GM18498 (cell line): Measurements from ENCODE around the gene TOX2.

Experiments
- ATAC-seq: cut with Tn5 transposase; IDR thresholded peaks from one replicate; pipeline ENCODE4 v1.9.1; 2021; ENCODE audit warnings: mild to moderate bottlenecking, moderate library complexity; ENCODE audit not compliant: unreplicated experiment

Gene TOX2

DNA sequence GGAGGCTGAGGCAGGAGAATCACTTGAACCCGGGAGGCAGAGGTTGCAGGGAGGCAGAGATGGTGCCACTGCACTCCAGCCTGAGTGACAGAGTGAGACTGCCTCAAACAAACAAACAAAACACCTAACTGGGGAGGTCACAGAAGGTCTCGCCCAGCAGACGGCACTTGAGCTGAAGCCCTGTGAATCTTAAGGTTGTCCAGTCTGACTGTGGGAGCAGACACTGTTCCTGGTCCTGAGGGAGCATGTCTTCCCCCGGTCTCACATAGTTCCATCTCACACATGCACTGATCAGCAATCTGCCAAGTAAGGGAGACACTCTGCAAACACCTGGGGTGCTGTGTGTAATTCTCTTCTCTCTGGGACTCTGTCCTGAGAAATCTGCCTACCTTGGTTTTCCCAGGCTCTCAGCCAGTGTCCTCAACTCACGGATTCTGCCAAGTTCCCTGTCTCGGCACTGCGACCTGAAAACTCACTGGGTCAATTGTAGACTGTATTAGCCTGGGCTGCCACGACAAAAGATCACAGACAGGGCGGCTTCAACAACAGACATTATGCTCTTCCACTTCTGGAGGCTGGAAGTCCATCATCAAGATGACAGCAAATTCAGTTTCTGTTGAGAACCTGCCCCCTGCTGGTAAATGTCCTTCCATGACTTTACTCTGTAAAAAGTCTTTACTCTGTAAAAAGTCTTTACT lies 178.0 kb downstream of the TOX2 start:
- ATAC-seq = no peak

DNA sequence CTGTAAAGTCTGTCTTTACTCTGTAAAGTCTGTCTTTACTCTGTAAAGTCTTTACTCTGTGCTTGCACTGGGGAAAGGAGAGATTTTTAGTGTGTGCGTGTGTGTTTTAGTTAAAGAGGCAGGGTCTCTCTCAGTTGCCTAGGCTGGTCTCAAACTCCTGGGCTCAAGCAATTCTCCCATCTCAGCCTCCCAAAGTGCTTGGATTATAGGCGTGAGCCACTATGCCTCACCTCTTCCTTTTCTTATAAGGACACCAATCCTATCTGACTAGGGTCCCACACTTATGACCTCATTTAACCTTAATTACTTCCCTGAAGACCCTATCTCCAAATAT lies 178.6 kb downstream of the TOX2 start:
- ATAC-seq = no peak

DNA sequence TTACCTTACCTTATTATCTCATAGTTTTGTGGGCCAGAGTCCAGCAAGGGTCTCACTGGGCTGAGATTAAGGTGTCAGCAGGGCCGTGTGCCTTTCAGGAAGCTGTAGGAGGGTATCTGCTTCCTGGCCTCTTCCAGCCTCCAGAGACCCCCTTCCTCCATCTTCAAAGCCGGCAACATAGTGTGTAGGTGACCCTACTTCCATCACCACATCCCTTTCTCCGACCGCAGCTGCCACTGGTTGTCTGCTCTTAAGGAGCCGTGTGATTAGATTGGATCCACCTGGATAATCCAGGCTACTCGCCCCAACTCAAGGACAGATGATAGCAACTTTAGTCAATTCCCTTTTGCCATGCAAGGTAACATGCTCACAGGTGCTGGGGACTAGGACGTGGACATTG lies 181.2 kb downstream of the TOX2 start:
- ATAC-seq = no peak

DNA sequence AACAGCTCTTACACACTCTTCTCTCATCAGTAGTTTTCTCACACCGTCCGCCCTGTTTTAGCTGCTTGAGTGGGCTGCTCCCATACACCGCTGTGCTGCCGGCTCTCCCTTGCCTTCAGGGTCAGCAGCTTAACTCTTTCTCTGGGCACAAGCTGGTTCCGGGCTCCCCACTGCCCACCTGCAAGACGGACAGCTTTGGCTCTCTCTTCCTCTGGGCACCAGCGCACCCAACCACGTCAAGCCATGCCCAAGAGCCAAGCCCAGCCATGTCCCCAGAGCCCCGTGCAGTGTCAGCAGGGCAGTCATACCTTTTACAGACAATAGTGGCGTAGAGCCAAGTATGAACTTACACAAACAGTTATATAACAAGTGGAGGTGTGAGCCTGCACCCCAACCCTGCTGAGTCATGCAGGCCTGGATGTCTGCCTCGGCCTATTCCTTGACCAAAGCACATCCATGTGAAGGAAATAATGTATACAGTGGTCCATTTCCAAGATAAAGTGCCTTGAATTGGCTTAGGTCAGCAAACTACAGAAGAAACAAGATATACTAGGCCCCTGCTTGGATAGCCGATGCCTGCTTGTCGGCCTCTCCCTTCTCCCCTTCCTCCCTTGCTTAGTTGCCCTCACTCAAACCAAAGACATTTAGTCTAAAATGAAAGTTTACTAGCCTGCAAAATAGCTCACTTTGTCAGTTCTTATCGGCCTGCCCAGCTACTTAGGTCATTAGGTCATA lies 183.0 kb downstream of the TOX2 start:
- ATAC-seq = no peak

GRCh38 chr20:44098256-44098630 lies 183.6 kb downstream of the TOX2 start:
- ATAC-seq = no peak

DNA sequence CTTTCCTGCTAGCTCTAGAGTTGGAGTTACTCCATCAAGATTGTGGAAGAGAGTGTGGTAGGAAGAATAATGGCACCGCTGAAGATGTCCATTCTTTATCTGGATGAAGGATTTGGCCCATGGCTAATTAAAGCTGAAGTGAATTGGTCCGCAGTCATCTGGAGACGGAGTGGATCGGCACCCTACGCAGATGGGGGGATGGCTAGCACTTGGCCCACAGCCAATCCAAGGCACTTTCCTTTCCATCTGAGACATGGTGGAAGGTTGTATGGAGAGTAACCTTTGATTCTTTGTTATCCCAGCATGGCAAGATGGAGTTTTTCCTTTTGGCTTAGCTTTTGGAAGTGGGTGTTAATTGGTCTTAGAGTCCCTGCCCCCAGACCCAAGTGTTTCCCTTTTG lies 184.0 kb downstream of the TOX2 start:
- ATAC-seq = no peak

- ATAC-seq = no peak
These were observed 185.2 kb downstream of the TOX2 start for GRCh38 chr20:44099832-44100231.

DNA sequence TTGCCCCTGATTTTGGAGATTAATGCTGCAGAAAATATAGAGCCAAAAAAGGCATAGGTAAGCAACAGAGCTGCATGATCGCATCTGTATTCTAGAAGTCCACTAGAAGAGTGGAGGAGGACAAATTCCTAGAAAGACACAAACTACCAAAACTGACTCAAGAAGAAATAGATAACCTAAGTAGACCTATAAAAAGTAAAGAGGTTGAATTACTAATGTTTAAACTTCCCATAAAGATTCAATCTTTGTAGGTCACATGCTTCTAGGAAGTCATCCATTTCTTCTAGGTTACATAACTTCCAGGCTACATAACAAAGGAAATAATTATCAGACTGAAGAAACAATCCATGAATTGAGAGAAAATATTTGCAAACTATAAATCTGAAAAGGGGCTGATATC lies 187.9 kb downstream of the TOX2 start:
- ATAC-seq = no peak

- ATAC-seq = no peak
These were observed 190.3 kb downstream of the TOX2 start for GRCh38 chr20:44104798-44105517.

- ATAC-seq = no peak
These were observed 192.0 kb downstream of the TOX2 start for GRCh38 chr20:44106615-44107014.

DNA sequence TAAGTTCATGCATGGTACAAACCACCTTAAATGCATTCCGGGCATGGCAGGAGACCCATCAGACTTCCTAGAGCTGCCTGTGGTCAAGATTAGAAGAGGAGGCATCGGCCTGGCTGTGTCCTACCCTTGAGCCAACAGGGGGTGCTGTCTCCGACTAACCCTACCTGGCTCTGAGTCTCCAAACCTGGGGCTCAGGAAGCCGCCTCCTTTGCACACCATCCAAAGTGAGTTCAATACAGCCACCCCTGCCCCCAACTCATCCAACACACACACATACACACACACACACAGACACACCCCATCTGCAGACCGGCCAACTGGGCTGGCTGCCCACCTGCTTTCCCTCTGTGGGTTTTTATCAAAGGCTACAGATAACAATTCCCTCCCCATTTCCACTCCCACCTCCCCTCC lies 195.3 kb downstream of the TOX2 start:
- ATAC-seq = no peak

DNA sequence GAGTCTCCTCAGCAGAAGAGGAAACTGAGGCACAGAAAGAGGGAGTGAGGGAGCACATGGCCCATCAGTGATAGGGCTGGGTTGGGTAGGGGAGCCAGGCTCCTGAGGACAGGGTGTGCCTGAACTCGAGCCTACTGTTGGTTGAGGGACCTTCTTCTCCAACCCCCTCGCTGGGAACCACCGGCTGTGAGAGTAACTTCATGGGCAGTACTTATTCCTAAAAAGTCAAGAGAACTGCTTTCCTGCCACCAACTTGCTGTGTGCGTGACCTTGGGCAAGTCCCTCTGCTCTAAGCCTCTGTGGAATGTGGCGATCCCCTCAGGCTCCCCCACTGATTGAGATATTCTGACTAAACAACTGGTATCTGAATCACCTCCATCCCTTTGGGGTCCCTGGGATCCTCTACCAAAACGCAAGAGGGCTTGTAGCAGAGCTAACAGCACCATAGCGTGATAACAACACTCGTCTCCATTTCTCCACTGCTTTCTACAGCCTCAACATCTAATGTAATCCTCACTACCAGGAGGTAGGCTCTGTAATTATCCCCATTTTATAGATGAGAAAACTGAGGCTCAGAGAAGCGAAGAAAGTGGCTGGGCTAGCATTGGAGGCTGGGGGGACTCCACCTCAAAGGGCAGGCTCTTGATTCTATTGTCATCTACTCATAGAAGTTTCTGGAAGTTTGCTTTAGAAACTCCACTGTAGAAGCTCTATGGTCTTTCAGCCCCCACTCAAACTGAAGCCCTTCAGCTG lies 196.3 kb downstream of the TOX2 start:
- no peak for ATAC-seq

- no peak for ATAC-seq
These were observed 197.2 kb downstream of the TOX2 start for GRCh38 chr20:44111712-44112335.

DNA sequence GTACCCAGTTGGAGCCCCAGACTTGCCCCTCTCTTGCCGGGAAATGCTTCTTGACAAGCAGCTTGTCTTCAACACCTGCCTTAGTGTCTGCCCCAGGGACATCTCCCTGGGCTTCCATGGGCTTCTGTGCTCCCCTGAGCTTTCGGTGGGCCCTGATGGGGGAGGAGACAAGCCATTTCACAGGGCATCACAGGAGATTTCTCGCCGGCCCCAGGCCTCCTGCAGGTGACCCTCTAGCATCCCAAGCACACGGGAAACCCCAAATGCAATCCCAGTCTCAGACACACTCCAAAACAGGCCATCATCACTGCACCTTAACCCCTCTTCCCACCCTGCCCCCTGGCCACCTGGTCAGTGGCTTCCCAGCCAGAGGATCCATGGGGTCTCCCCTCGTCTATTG lies 197.8 kb downstream of the TOX2 start:
- no peak for ATAC-seq

GRCh38 chr20:44112889-44113617 lies 198.4 kb downstream of the TOX2 start:
- ATAC-seq = no peak

GRCh38 chr20:44113618-44114376 lies 199.1 kb downstream of the TOX2 start:
- no peak for ATAC-seq

GRCh38 chr20:44115181-44115580 lies 200.5 kb downstream of the TOX2 start:
- ATAC-seq = no peak

DNA sequence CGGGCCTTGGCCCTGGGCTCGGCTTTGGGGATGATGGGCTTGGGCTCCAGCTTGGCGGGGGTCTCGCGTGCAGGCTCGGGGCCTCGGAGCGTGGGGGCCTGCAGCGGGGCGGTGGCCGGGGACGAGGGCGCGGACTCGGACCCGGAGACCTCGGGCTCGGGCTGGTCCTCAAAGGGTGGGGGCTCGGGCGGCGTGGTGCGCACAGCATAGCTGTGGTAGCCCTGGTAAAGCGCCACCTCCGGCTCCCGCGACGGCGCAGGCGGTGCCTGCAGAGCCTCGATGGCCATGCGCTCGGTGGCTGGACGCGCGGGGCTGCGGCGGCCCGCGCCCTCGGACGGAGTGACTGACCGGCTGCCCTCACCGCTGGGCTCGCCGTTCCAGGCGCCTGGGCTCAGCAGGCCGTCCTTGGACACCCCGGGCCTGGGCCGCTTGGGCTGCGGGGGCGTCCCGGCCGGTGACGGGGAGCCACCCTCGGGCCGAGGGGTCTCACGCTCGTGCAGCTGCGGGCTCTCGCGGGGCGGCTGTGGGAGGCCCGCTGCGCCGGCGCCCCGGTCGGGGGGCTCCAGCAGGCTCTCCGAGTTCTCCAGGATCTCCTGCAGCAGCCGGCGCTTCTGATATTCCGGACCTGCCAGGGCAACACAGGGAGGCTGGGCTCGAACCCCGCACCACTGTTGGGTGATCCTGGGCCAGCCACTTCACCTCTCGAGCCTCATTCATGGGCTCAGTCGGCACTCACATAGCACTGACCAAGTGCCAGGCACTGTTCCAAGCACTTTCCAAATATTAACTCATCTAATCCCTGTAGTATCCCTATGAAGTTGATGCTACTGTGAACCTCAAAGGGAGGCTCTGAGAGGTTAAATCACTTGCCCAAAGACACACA lies 201.4 kb downstream of the TOX2 start:
- ATAC-seq = no peak
